GM19467 (cell line): Measurements from ENCODE around the gene LYRM1.
"Not testable (repeated sequence)": the region's sequence is repeated elsewhere in the genome, so short reads cannot be mapped to it uniquely, and the experiment has no call there.

Experiments
- ATAC-seq: cut with Tn5 transposase; IDR thresholded peaks from one replicate; pipeline ENCODE4 v1.9.1; 2021; ENCODE audit warnings: mild to moderate bottlenecking, moderate library complexity; ENCODE audit not compliant: unreplicated experiment

LYRM1 gene

GRCh38 chr16:20973201-20973600 is 72.6 kb downstream of the LYRM1 start:
- ATAC-seq: not testable (repeated sequence)
